ENCODE measurements around the gene PSTPIP2. TPM values are rescaled to one million over a fixed set of nuclear protein-coding genes. Genes with fewer than 3 reads are reported as not detected.

The PSTPIP2 gene
- total and polyA plus RNA-seq, 2 of the 8 experiments (the other 6 are each of a cell fraction or from before 2014, with no cell fraction given): 1.8 to 2.4 TPM

DNA sequence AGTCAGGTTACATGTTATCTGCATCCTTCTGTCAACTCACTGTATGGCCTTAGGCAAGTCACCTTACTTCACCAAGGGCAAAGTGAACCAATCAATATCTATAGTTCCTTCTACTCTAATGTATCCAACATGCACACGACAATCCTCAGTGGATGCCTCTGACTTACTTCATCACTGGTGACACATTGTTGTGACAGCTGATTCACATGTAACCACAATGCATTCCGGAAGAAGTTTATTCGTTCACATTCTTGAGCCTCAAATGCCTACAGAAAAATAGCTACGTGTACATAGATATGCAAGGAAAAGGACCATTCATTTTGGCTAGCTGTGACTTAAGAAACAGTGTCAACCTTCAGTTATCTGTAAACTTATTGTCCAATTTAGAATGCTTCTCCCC lies 78.6 kb downstream of the PSTPIP2 start (continued):
- TF ChIP-seq, protein P1, sequence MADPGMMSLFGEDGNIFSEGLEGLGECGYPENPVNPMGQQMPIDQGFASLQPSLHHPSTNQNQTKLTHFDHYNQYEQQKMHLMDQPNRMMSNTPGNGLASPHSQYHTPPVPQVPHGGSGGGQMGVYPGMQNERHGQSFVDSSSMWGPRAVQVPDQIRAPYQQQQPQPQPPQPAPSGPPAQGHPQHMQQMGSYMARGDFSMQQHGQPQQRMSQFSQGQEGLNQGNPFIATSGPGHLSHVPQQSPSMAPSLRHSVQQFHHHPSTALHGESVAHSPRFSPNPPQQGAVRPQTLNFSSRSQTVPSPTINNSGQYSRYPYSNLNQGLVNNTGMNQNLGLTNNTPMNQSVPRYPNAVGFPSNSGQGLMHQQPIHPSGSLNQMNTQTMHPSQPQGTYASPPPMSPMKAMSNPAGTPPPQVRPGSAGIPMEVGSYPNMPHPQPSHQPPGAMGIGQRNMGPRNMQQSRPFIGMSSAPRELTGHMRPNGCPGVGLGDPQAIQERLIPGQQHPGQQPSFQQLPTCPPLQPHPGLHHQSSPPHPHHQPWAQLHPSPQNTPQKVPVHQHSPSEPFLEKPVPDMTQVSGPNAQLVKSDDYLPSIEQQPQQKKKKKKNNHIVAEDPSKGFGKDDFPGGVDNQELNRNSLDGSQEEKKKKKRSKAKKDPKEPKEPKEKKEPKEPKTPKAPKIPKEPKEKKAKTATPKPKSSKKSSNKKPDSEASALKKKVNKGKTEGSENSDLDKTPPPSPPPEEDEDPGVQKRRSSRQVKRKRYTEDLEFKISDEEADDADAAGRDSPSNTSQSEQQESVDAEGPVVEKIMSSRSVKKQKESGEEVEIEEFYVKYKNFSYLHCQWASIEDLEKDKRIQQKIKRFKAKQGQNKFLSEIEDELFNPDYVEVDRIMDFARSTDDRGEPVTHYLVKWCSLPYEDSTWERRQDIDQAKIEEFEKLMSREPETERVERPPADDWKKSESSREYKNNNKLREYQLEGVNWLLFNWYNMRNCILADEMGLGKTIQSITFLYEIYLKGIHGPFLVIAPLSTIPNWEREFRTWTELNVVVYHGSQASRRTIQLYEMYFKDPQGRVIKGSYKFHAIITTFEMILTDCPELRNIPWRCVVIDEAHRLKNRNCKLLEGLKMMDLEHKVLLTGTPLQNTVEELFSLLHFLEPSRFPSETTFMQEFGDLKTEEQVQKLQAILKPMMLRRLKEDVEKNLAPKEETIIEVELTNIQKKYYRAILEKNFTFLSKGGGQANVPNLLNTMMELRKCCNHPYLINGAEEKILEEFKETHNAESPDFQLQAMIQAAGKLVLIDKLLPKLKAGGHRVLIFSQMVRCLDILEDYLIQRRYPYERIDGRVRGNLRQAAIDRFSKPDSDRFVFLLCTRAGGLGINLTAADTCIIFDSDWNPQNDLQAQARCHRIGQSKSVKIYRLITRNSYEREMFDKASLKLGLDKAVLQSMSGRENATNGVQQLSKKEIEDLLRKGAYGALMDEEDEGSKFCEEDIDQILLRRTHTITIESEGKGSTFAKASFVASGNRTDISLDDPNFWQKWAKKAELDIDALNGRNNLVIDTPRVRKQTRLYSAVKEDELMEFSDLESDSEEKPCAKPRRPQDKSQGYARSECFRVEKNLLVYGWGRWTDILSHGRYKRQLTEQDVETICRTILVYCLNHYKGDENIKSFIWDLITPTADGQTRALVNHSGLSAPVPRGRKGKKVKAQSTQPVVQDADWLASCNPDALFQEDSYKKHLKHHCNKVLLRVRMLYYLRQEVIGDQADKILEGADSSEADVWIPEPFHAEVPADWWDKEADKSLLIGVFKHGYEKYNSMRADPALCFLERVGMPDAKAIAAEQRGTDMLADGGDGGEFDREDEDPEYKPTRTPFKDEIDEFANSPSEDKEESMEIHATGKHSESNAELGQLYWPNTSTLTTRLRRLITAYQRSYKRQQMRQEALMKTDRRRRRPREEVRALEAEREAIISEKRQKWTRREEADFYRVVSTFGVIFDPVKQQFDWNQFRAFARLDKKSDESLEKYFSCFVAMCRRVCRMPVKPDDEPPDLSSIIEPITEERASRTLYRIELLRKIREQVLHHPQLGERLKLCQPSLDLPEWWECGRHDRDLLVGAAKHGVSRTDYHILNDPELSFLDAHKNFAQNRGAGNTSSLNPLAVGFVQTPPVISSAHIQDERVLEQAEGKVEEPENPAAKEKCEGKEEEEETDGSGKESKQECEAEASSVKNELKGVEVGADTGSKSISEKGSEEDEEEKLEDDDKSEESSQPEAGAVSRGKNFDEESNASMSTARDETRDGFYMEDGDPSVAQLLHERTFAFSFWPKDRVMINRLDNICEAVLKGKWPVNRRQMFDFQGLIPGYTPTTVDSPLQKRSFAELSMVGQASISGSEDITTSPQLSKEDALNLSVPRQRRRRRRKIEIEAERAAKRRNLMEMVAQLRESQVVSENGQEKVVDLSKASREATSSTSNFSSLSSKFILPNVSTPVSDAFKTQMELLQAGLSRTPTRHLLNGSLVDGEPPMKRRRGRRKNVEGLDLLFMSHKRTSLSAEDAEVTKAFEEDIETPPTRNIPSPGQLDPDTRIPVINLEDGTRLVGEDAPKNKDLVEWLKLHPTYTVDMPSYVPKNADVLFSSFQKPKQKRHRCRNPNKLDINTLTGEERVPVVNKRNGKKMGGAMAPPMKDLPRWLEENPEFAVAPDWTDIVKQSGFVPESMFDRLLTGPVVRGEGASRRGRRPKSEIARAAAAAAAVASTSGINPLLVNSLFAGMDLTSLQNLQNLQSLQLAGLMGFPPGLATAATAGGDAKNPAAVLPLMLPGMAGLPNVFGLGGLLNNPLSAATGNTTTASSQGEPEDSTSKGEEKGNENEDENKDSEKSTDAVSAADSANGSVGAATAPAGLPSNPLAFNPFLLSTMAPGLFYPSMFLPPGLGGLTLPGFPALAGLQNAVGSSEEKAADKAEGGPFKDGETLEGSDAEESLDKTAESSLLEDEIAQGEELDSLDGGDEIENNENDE (IDR thresholded peaks at IDR 0.05; ENCODE audit: insufficient replicate concordance, low read length): no peak
- TF ChIP-seq, protein P2, sequence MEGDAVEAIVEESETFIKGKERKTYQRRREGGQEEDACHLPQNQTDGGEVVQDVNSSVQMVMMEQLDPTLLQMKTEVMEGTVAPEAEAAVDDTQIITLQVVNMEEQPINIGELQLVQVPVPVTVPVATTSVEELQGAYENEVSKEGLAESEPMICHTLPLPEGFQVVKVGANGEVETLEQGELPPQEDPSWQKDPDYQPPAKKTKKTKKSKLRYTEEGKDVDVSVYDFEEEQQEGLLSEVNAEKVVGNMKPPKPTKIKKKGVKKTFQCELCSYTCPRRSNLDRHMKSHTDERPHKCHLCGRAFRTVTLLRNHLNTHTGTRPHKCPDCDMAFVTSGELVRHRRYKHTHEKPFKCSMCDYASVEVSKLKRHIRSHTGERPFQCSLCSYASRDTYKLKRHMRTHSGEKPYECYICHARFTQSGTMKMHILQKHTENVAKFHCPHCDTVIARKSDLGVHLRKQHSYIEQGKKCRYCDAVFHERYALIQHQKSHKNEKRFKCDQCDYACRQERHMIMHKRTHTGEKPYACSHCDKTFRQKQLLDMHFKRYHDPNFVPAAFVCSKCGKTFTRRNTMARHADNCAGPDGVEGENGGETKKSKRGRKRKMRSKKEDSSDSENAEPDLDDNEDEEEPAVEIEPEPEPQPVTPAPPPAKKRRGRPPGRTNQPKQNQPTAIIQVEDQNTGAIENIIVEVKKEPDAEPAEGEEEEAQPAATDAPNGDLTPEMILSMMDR (IDR thresholded peaks at IDR 0.05; ENCODE audit: control extremely low read depth in 1 of 3, insufficient read depth in 1 of 3, low read depth in 1 of 3, low read length in 3 of 3): no peak
- TF ChIP-seq POLR2AphosphoS5 (IDR thresholded peaks at IDR 0.05; ENCODE audit: low read depth, low read length) (no peak), POU5F1 (IDR thresholded peaks at IDR 0.05; ENCODE audit: low read depth, low read length) (no peak), CHD2 (IDR thresholded peaks at IDR 0.05; ENCODE audit: low read length) (no peak), RAD21 (IDR thresholded peaks at IDR 0.05 in 1 of 2, conservative IDR thresholded peaks at IDR 0.05 in 1 of 2; ENCODE audit: low read depth in 2 of 2, low read length in 2 of 2) (no peak), SUZ12 (IDR thresholded peaks at IDR 0.05; ENCODE audit: low read length) (no peak), SIX5 (IDR thresholded peaks at IDR 0.05; ENCODE audit: low read depth, low read length) (no peak), RFX5 (IDR thresholded peaks at IDR 0.05; ENCODE audit: borderline replicate concordance, low read depth, low read length) (no peak)
